22Rv1 (cell line): ENCODE measurements around the gene MS4A4A.

Source experiments
- H3K27ac ChIP-seq: fragments of 450-650 bp; 2 replicates; pipeline ENCODE4 v1.5.1; 2017
- ZFX ChIP-seq: fragments of 450-650 bp; IDR thresholded peaks from 2 replicates; pipeline ENCODE4 v1.6.1; 2017; ENCODE audit warnings: antibody characterized with exemption, borderline replicate concordance
- TF ChIP-seq, protein P1 (sequence below): fragments of 450-650 bp; IDR thresholded peaks from 2 replicates; pipeline ENCODE4 v1.5.1; 2017; ENCODE audit warnings: mild to moderate bottlenecking

Gene MS4A4A

DNA sequence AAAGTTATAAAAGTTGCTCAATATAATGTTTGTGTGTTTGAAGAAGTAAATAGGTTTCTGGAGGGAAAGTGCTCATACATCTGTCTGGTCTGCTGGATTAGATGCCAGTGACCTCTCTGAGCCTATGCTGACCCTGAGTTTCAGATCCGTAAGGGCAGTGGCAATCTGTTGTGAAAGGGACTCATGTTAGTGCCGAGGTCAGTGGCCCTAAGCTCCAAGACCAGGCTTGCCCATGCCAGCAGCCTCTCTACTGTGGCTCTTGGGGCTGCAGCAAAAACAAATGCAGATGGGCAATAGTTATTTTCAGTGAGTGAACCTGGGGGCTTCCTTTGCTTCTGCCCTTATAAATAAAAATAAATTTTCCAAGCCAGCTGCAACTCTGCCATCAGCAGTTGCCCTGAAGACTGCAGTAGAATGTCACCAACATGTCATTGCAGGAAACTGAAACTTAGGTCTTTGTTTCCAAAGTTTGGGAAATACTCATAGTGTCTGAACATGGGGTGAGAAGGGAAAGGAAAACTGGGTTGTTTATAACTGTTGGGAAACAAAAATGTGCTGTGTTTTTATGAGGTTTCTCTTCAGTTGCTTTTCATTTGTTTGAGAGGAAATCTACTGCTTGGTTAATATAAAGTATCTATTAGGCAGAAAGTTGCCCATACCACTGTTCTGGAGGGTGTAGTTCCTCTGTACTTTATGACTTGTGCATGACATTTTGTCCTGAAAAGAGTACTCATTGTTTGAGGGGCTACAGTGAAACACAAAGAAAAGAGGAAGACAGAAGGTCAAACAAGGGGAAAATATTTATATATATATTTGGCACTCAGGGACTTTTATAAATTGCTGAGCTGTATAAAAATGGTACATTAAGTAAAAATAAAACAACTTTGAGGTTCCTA lies 28.0 kb upstream of the MS4A4A start:
- H3K27ac ChIP-seq: no peak overlapping the region
- TF ChIP-seq, protein P1, sequence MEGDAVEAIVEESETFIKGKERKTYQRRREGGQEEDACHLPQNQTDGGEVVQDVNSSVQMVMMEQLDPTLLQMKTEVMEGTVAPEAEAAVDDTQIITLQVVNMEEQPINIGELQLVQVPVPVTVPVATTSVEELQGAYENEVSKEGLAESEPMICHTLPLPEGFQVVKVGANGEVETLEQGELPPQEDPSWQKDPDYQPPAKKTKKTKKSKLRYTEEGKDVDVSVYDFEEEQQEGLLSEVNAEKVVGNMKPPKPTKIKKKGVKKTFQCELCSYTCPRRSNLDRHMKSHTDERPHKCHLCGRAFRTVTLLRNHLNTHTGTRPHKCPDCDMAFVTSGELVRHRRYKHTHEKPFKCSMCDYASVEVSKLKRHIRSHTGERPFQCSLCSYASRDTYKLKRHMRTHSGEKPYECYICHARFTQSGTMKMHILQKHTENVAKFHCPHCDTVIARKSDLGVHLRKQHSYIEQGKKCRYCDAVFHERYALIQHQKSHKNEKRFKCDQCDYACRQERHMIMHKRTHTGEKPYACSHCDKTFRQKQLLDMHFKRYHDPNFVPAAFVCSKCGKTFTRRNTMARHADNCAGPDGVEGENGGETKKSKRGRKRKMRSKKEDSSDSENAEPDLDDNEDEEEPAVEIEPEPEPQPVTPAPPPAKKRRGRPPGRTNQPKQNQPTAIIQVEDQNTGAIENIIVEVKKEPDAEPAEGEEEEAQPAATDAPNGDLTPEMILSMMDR: no peak
- no peak for TF ChIP-seq ZFX

DNA sequence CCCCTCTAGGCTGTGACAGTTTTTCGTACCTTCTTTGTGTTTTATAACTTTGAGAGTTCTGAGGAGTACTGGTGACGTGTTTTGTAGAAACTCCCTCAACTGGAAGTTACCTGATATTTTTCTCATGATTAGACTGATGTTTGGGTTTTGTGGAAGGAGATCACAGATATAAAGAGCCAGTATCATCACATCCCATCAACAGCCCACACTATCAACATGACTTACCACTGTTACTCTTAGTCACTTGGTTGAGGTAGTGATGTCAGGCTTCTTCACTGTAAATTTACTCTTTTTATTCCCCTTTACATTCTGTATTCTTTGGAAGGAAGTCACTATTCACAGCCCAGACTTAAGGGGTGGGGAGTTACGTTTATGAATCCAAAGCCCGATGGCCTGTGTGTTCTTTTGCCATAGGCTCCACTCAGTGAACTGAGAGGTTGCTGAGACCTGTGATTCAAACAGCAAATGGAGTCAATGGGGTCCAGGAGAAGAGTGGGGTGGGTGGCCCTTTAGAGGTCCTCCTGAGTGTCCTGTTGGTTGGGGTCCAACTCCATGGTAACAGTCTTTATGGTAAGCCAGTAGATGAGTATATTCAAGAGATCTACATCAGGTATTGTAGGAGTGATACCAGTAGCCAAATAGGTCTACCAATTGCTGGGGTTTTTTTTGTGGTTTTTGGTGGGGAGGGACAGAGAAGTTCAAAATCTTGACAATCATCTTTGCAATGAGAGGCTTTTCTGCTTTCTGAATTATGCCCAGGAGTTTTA lies 22.3 kb upstream of the MS4A4A start:
- H3K27ac ChIP-seq: no peak overlapping the region
- TF ChIP-seq, protein P1: no peak
- no peak for TF ChIP-seq ZFX

DNA sequence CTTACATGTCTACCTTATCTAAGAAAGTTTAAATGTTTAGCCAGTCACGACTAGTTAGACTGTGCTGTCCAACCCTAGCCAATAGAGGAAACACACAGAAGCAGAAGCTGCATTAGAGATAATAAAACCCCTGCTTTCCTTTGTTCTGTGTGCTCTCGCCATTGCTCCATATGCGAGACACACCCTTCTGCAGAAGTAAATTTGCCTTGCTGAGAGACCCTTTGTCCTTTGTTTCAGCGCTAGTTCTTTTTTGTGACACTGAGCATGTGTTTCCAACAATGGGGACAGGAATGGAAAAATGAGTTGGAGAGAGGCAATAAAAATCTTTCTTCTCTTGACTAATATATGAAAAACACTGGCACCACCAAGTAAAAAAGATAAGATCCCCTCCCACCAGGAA lies 19.5 kb upstream of the MS4A4A start:
- TF ChIP-seq ZFX: no peak
- H3K27ac ChIP-seq: no peak overlapping the region

DNA sequence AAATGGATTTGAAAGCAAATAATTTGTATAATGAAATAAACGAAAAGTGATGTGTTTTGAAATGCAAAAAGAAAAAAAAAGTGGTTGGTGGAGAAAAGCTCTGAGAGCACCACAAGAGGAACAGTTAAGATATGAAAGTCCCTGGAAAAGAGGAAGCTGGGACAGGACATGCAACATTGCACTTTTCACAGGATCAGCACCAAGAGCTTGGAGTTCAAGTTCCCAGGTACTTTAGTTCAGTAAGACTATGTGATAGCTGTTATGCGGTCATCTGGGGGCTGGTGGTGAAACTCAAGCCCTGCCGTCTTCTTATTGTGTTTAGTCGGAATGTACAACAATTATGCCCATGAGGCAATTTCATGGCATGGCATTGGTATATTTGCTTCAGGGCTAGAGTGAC lies 17.1 kb upstream of the MS4A4A start:
- H3K27ac ChIP-seq: no peak overlapping the region
- no peak for TF ChIP-seq ZFX
- TF ChIP-seq, protein P1: no peak

DNA sequence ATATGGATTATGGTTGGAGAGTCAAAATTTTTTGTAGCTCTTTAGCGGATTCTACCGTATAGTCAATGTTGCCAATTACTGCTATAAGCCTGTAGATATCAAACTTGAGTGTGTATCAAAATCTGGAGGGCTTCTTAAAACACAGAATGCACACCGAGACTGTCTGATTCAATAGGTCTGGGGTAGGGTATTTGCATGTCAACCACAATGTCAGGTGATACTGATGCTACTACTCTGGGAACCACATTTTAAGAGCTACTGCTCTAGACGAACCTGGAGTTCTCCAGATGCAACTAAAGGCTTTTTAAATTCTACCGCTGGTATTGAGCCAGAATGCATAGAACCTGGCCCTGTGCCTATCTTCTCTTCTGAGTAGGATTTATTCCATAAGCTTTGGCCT lies 15.8 kb upstream of the MS4A4A start:
- H3K27ac ChIP-seq: no peak overlapping the region
- TF ChIP-seq, protein P1: no peak
- TF ChIP-seq ZFX: no peak

DNA sequence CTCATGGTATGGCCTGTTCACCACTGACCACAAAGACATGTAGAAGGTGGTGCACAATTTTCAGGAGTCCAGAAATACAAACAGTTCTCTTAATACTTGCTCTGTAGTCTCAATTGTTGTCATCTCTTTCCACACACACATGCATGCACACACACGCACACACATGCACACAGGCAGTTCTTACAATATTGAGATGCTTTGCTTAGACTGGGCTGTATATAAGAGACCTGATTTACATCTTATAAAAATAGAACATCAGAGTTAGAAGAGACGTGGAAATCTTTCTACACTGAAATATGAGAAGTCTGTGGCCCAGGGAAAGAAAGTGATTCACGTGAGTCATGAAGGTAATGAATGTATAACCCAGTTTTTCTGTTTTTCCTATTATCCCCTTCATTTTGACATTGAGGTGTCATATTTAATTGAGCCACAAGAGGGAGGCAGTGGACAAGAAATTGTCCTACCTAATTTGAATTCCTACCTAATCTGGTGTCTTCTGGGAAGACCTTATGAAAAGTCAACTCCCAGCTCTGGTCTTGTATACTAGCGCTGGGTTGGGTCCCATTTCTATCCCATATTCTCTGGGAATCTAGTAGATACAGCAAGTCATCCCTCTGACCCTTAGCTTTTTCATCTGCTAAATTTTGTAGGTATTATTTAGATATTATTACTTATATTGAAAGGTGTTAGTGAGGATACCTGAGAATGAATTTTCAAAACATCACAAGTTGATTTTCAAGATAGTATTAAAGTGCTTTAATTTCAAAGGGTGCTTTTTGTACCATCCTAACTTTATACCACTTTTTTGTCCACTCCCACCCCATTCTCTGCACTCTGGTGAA lies 14.9 kb upstream of the MS4A4A start:
- H3K27ac ChIP-seq: no peak overlapping the region
- TF ChIP-seq, protein P1: peak; percentile 80
- TF ChIP-seq ZFX: no peak

DNA sequence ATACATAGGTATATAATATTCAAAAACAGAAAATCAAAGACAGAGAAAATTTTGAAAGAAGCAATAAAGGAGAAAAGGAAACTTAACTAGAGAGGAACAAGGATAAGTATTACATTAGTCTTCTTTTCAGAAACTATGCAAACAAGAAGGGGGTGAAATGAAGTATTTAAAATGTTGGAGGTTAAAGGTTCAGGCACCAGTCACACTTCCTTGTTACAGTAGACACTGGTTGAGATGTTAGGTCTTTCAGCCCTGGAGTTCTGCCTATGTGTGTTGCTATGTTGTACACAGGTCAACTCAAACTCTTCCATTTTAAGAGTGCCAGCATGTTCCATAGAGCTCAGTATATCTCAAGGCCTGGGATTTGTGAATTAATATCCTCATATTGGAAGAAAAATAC lies 6.0 kb upstream of the MS4A4A start:
- TF ChIP-seq, protein P1: no peak

More for the DNA sequence above, 6.0 kb upstream of the MS4A4A start:
- H3K27ac ChIP-seq: no peak overlapping the region
